ENCODE results near the gene RBM7.

Gene RBM7, protein sequence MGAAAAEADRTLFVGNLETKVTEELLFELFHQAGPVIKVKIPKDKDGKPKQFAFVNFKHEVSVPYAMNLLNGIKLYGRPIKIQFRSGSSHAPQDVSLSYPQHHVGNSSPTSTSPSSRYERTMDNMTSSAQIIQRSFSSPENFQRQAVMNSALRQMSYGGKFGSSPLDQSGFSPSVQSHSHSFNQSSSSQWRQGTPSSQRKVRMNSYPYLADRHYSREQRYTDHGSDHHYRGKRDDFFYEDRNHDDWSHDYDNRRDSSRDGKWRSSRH

DNA sequence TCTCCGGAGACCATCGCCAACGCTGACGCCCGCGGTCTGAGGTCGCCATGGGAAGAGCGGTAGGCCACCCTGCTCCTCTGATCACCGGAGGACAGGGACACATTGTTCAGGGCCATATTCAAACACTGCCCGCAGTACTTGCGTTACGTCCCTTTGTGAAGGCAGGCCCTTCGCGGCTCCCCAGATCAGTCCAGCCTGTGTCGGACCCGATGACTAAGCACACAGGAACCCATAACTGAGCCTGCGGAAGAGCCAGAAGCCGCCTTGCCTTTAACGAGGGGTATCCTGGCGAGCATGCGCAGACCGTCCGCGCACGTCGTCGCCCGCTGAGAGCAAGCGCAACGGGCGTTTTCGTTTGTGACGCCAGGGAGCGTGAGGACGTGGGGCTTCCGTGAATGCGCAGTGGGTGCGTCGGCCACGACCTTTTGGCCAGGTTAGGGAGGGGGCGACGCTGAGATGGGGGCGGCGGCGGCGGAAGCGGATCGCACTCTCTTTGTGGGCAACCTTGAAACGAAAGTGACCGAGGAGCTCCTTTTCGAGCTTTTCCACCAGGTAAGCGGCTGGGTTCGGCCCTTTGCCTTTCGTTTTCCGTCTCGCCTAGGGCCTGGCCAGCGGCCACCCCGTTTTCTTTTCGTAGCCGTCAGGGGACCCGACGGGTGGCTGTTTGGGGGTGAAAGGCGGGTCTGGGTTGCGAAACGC lies at the start of gene RBM7, which contains the start of gene C11orf71:
RBM7 (plus strand) TSS at position 451 of the 699 bp plus-strand sequence; CDS start at position 457, 6 bp downstream.
C11orf71 (minus strand) TSS at position 296 of the 699 bp plus-strand sequence; CDS start at position 116, 180 bp downstream.
- peak; percentile 62 for DNase-seq

DNA sequence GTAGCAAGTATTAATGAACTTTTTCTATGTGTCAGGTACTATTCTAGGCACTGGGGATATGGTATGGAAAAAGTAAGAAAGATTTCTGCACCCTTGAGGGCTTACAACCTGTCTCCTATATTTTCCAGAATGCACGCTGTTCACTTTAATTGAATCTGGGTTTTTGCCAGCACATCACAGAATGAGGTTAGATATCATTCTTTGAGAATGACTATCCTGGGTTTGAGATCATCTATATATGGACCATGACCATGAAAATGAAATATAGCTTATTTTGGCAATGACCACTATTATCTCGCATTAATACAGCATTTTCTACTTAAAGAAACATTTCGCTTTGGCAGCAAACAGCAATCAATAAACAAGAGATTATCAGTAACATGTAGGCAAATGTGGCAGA lies 47.0 kb upstream of the RBM7 start:
- DNase-seq, result no peak

DNA sequence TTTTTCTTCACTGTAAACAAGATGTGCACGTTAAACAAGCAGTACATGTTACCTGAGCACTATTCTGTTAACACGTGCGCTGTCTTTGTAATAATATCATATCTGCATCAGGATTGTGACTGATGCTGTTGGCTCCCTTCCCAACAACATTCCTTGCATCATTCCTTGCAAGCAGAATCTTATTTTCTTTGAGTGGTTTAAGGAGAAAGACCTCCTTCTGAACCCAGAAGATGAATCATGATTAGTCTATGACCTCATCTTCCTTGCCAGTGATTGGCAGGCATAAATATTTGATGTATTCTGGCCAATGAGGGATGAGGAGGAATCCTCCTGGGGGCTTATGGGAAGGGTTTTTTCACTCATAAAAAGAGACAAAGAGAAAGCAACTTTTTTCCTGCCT lies 46.4 kb upstream of the RBM7 start:
- DNase-seq, result no peak

DNA sequence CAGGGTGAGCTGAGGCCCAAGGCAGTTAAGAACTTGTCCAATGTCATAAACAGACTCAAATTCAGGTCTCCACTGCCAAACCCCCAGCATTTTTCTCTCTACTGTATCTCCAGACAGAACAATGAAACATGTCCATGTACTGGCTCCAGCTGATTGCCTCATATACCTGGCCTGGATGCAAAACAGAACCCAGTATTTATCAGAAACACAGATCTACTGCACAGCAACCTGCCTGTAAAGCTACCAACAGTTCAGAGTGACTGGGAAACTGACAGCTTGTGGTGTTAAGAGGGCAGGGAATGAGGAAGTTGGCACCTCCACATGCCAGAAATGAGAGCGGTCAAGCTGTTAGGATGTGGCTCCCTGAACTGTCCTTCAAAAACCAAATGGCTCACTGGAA lies 41.8 kb upstream of the RBM7 start:
- no peak for DNase-seq

DNA sequence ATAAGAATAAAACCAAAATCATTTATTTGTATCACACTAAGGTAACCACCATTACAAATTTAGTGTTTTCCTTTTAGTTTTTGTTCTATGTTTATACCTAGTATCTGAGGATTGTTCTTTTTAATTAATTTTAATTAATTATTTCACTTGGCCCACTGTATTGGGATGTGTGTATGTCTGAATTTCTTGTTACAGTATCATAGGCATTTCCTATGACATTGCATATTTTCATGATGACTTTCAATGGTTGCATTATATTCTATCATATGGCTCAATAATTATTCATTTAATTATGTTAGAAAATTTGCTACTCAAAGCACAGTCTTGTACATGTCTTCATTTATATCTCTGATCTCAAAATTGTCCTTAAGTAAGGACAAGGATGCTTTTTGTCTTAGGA lies 41.1 kb upstream of the RBM7 start:
- no peak for DNase-seq

DNA sequence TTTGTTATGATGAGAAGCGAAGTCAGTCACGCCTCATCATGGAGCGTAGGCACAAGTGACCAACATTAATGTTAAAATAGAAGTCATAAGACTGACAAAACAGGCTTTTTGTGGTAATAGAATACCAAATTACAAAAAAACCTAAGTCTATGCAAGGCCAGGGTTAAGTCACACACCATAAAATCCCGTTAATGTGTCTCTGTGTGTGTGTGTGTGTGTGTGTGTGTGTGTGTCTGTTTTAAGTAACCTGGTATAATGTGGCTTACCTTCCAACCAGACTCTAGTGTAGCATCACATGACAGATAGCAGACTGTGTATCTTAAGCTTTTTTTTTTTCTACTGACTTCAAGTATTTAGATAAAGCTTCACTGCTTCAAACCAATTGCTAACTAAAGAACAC lies 38.1 kb upstream of the RBM7 start:
- DNase-seq, result no peak

DNA sequence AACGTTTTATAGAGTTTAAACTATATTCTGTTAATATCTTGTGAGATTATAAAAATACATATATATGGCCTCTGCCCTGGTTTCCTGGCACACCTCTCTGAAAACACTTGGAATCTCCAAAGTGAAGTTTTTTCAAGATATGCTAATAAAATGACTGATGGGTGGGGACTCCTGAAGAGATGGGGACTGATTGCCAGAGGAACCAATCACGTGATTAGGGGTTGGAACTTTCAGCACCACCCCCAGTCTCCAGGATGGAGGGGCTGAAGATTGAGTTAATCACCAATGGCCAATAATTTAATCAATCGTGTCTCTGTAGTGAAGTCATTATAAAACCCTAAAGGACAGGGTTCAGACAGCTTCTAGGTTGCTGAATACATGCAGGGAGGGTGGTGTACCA lies 37.5 kb upstream of the RBM7 start:
- DNase-seq, result no peak

DNA sequence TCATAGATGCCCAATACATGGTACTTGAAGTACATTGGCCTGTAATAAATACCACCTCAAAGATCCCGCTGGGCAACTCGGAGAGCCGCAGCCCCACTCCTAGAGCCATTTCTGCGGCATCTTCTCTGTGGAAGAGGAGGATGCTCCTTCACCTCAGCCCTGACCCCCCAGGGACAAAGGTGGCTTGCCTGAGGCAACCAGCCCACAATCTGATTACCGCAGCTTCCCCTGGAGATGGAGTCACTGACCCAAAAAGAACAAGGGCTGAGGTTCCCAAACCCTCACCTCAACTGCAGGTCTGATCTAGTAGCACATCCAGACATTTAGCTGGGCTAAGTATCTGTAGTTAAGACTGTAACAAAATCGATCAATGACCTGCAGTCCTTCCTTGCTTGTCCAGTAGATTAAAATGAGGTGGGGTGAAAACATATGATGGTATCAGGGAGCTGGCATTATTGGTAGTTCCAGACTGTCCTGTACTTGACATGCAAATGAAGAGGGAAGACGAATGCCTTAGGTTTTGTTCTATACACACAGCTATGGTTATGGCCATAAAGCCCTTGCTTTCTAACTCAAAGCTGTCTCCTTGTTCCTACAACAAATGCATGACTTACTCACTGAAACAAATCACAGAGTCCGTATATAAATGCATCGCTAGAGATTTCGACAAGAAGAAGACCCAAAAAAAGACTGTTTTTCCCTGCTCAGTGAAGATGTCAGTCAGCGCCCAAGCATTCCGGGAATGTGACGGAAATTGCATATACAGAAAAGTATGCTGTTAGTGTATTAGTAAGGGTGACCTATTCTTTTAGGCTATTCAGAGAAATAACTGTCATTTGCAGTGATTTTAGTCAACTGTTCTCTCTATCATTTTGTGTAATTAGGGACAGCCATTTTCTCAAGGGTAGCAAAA lies 33.9 kb upstream of the RBM7 start:
- DNase-seq, result no peak

DNA sequence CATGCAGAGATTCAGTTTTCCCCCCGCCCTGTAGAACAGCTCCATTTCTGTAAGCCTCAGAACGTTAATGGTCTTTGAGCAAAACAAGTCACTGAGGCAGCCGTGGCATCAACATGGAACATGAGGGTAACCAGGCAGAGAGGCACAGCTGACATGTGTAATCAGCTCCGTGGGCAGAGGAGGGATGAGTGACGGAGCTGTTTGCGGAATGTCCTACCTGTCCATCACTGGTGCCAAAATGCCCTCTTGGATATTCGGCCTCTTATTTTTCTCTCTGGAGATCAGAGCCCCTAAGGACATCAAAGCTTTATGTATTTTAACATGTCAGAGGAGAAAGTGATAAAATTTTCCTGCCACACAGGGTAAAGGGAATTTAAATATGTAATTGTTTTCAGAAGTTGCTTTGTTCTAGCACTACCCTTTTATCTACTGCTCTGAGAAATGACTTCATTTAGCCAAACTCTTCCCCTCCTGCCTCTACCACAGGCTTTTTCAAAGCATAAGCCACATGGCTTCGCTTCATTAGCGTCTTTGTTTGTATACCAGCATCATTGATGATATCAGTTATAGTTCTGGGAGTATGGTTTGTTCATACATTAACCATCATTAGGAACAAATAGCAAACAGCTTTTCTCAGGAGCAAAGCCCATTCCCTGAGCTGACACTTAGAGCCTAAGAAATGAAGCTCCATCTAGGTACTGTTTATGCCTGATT lies 33.1 kb upstream of the RBM7 start:
- no peak for DNase-seq

DNA sequence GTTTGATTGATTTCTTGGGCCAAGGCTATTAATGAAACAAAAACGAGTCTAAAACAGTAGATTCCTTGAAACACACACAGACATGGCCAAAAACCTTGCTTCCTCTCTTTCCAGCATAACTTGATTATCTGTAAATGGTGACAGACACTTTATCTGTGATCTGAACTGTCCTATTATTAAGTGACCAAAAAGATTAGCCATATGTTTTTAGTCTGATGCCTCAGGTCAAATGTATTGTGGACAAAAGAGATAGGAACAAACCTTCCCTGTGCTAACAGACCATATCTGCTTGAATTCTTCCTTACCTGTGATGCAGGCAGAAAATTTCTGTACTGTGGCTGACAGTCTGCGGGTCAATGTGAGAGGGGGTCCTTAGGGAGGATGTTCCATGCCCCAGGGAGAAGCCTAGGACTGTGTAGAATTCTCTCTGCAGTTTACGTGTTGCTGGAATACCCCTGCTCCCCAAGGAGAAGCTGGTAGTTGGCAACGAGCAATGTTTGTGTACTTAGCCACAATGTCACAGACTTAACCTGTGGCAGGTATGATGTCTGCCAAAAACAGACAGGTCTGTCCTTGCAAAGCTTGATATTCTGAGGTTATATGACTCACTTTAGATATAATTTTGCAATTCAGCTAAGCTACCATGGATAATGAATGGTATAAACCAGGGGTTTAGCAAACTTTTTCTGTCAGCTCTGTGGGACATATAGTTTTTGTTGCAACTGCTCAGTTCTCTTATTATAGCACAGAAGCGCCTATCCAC lies 31.4 kb upstream of the RBM7 start:
- DNase-seq, result no peak

DNA sequence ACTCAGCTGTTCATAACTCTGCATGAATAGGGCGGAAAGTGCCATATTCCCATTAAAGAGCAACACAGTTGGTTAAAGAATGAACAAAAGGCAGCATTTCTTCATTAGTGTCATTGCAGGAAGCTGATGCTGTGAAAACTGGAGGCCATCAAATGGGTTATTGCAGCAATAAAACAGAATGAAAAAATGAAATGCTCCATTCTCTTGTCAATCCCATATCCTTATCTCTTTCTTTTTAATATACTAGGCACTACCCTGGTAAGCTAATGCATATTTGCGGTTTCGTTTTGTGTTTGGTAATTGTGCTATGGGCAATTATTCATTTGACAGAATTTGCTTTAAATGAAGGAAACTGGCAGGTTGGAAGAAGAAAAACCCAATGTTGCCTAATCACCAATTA lies 25.4 kb upstream of the RBM7 start:
- DNase-seq, result no peak

DNA sequence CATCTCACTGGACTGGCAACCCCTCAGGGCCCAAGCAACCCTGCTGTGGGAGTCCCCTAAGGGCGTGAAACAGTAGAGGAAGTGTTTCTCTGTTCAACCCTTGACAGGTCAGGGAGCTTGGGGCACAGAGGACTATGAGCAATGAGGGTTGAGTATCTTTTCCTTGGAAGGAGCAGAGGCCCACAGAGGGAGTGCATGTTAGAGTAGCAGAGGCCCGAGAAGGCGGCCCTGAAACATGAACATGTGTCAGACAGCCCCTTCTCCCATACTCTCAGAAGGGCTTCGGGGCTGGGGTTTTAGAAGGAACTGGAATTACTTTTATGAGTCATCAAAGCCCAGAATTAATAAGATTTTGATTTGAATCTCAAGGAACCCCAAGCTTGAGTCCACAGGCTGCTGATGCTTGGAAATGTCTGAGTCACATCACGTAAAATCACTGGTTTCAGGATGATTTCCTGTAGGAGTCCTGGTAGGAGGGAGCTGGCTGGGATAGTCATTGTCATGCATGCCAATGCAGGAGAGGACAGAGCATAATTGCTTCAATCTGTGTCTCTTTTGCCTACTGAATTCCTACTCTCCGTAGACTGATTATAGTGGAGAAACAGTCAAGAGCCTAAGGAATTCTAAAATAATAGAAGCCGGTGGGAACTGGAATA lies 22.7 kb upstream of the RBM7 start:
- no peak for DNase-seq

DNA sequence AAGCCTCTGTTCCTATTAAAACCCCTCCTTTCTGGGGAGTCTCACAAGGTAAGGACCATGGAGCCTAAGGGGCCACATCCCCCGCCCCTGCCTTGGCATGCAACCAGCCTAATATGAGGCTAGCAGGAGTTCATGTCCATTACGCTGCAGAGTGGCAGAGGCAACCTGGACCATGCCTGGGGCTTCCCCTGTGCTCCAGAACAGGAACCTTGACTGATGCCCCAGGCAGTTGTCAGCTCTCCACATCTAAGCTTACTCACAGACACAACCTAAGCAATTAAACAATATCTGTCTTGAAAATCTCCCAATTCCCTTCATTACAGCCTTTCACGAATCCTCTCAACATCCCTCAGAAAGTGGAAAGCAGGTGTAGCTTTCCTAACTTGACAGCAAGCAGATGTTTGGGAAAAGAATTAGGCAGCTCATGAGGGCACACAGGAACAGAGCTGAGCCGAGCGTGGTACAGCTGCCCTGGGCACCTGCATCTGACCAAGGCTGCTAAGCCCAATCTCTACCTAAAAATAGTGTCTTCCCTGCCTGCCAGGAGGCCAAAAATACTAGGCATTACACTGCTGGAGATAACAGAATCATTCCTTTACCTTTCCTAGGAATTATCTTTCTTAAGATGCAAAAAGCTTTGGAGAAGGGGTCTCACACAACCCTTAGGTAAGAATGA lies 20.9 kb upstream of the RBM7 start:
- DNase-seq, result no peak

DNA sequence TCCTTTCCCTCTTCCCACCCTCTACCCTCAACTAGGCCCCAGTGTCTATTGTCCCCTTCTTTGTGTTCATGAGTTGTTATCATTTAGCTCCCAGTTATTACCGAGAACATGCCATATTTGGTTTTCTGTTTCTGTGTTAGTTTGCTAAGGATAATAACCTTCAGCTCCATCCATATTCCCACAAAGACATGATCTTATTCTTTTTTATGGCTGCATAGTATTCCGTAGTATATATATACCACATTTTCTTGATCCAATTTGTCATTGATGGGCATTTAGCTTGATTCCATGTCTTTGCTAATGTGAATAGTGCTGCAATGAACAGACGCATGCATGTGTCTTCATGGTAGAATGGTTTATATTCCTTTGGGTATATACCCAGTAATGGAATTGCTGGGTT lies 18.0 kb upstream of the RBM7 start:
- no peak for DNase-seq

DNA sequence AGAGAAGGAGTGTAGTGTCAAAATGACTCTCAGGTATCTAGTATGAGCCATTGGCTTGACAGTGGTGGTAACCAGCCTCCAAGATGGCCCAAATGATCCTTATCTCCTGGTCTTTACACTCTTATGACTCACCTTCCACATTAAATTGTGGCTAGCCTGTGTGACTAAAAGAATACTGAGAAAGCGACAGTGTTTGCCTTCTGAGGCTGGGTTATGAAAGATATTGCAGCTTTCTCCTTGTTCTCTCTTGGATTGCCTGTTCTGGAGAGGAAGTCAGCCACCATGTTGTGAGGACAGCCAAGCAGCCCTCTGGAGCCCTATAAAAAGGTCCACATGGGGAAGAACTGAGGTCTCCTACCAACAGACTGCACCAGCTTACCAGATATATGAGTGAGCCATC lies 16.0 kb upstream of the RBM7 start:
- no peak for DNase-seq

DNA sequence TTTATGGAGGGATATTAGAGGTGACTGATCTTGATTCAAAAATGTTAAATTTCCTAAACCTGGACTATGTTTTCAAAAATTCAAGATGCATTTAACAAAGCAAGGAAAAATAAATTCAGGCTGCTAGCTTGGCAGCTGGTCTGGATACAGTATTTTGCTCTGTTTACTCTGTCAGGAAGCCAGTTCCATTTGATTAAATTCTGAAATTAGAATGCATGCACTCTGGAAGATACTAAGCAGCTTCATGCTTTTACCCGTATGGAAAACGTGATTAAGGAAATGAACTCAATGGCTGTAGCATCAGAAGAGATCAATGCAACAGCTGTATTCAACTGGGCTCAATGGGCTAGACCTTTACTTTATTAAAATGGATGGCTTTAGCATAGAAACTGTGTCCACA lies 14.3 kb upstream of the RBM7 start:
- no peak for DNase-seq

DNA sequence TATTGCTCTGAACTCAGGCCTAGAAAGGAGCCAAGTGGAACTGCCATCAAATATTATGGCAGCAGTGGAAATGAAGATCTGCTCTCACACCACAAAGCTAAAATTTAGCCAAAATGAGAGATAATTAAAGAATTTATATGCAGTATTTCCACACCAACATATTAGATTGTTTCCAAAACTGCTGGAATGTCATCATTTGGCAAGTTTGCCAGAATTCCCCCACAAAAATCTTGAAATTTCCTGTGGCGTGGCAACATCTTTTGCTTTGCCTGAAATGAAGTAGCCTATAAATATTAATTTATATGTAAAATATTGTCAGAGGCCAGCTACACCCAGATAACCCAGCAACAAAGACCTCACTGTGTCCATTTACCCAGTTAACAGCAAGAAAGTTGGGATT lies 13.9 kb upstream of the RBM7 start:
- DNase-seq, result no peak

DNA sequence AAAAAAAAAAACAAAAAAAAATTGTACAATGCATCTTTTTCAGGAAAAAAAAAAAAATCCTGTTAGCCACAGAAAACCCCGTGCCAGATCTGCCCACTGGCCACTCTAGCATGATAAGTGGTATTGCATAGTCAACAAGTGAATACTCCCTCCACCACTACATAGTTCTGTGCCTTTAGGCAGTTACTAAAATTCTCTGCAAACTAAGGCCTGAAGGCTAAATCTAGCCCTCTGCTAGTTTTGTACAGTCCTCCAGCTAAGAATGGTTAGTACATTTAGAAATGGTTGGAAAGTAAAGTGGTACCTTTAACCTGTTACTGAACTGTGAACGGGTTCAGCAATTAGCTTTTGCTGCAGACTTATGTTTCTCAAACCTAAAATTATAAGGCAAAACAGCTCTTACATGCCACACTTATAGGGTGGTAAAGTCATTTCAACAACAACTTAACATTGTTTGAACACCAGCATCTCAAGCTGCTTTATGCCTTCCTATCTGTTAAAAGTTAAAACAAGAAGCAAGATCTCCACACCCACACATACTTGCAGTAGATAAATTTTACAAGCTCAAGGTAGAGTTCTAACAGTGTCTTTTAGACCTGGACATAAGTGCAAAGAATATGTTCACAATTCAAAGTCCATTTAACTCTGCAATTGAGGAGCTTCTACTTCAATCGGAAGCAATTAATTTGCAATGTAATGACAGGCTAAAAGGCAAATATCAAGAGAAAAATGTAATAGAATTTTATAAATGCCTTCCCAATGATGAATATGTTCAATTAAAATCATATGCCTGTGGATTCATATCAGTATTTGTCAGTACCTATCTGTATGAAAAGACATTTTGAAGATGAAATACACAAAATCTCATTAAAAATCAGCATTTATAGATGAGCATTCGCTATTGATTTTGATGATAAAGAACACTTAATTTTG lies 7.5 kb upstream of the RBM7 start:
- DNase-seq, result no peak

DNA sequence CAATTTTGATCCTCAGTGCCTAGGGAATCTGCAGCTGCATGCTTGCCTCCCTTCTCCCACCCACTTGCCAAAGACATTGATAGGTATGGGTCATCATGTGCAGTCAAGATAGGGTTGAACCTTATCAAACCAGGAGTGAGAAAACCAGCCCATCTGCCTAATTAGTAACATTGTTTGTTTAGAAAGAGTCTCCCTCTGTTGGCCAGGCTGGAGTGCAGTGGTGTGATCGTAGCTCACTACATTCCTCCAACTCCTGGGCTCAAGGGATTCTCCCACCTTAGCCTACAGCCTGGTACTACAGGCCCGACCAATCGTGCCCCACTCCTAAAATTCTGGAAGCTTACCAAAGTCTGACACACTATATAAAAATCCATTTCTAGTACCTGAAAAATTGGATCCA lies 4.7 kb upstream of the RBM7 start:
- DNase-seq, result no peak

DNA sequence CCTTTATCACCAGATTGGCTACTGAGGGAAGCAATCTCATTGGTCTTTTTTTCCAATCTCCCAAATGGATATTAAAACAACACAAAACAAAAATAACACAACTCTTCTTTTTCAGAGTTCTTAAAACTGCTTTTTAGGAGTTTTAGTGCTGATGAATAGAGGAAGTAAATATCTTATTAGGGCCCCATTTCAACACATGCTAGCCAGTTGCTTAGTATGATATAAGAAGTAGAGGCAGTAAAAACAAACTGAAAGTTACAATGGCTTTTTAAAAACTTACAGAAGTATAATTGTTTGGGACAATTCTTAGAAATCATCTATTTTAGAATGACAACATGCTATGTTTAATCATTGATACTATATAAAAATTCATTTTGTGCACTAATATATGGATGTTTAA lies 3.5 kb upstream of the RBM7 start:
- no peak for DNase-seq

Measured in DMS 273 treated with DMSO at 0.1 percent for 48 hours (cell line).